ENCODE data around the gene SLC3A2.
"Not testable (repeated sequence)": the region's sequence is repeated elsewhere in the genome, so short reads cannot be mapped to it uniquely, and the experiment has no call there.

The SLC3A2 gene

DNA sequence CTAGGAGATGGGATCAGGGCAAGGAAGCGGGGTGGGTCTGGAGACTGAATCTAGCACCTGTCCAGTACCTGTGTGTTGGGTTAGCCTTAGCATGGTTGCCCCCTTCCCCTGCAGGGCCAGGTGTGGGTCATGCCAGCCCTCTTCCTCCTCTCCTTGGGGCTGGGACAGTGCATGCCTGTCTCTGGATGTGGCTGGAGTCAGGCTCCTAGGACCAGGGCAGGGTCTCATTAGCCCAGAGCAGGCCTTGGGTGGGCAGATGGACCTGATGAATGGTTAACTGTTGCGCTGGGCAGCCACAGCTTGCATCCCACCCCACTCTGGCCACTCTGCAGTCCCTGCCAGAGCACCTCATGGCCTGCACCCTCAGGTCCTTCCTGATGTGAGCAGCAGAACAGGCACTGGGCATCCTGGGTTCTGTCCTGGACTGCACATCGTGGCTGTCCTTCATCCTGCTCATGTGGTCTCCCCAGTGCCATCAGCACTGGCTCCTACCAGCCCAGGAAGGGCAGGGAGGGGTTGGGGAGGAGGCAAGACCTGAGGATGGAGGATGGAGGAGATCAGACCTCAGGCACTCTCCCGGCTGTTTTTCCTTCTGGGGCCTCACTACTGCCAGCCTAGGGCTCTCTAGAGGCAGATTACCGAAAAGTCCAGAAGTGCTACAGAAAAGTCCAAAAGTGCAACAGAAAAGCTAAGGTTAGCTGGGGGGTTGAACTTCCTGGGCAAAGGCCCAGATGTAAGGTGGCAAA lies 53.2 kb downstream of the SLC3A2 start:
- no peak for DNase-seq

DNA sequence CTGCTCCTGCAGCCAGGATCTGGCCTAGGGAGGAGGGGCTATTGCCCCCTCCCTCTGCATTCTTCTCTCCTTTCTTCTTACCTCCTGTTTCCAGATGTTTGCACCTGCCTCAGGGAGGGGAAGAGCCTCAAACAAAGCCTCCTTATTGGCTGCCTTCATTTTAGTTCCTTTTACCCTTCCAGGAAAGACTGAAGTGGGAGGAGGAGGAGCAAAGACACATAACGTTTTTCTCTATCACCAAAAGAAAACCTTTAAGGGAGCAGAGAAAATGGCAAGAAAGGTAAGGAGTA lies 53.7 kb downstream of the SLC3A2 start:
- no peak for DNase-seq

DNA sequence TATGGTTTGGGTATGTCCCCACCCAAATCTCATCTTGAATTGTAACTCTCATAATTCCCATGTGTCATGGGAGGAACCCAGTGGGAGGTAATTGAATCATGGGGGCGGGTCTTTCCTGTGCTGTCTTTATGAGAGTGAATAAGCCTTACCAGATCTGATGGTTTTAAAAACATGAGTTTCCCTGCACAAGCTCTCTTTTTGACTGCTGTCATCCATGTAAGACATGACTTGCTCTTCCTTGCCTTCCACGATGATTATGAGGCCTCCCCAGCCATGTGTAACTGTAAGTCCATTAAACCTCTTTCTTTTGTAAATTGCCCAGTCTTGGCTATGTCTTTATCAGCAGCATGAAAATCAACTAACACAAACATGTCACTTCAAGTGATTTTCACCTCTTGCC lies 56.8 kb downstream of the SLC3A2 start:
- DNase-seq, result not testable (repeated sequence)
